ENCODE data around the gene RUSF1. TPM values are rescaled to one million over a fixed set of nuclear protein-coding genes. Genes with fewer than 3 reads are reported as not detected.
A peak's percentile ranks its signal among the peaks of the same experiment; 100 is the strongest.
"Not testable (repeated sequence)": the region's sequence is repeated elsewhere in the genome, so short reads cannot be mapped to it uniquely, and the experiment has no call there.

The RUSF1 gene
- total and polyA plus RNA-seq, 2 experiments from 2014 or later = 34.6 to 74.0 TPM

DNA sequence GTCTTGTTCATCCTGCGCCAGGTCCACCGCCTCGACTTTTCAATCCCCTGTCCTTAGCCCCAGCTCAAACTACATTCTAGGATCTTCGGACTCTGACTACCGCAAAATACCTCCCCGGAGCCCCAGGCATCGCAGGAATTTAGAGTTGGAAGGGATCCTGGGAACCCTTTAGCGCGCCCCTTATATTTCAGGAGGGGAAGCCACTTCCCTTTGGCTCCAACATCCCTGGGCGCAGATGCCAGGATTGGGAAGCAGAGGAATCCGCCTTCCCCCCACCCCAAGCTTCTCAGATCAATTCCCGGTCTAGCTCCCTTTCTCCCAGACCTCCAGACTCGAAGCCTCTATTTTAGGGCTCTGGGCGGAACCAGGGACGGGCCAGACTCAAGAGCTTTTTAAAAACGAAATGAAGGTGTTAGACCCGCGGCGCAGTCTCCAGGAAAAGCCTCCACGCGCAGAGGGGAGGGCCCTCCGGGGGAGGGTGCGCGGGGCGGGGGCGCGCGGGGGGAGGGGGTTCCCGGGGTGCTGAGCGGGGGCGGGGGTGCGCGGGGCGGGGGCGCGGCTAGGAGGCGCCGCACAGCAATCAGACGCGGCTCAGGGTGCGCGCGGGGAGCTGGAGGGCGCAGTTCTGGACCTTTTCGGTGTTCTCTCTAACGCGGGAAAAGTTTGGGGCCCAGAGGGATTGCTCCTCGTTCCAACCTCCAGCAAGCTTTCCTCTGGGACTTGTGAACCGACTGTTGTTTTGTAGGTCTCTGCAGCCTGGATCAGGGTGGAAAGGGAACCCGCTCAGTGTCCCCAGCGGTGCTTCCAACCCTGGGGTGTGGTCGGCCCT lies 21.1 kb upstream of the RUSF1 start:
- Histone ChIP-seq H3K9me3 (ENCODE audit: low read depth) (no peaks in the 10 kb centered on the region), H3K79me2 (ENCODE audit: insufficient read depth) (no peaks in the 10 kb centered on the region), H3K27me3 (replicated peaks; ENCODE audit: insufficient read depth) (peaks cover 25% of the 10 kb centered on the region), H3K9ac (no peak overlapping the region), H3F3A (ENCODE audit: insufficient read depth) (no peaks in the 10 kb centered on the region), H3K4me3 (peak overlapping the region; percentile 64), H2AFZ (peak overlapping the region; percentile 68), H4K20me1 (ENCODE audit: insufficient read depth) (no peaks in the 10 kb centered on the region), H3K36me3 (ENCODE audit: low read depth) (no peaks in the 10 kb centered on the region), H3K4me2 (ENCODE audit: unreplicated experiment) (peak overlapping the region; percentile 75), H3K27ac (no peak overlapping the region), H3K4me1 (ENCODE audit: insufficient read depth) (no peaks in the 10 kb centered on the region), H3K9me2 (ENCODE audit: insufficient read depth) (no peaks in the 10 kb centered on the region)
- in situ Hi-C loops (cut with MboI) = no loop called here
- WGBS, 2 experiments (ENCODE audit: low coverage in 1 of 2, low lambda C conversion rate in 2 of 2, missing lambda C conversion rate in 2 of 2) = 3 to 6% methylated on average over 24 to 43 of the region's 52 CpGs
- TF ChIP-seq EZH2 (IDR thresholded peaks at IDR 0.05; ENCODE audit: insufficient read depth, poor library complexity, severe bottlenecking) (no peak), EZH2phosphoT487 (IDR thresholded peaks at IDR 0.05; ENCODE audit: insufficient read depth, low read depth) (no peak)
- DNase-seq = peak; percentile 28

GRCh38 chr16:31528523-31529107 lies 20.4 kb upstream of the RUSF1 start:
- H3K9ac ChIP-seq = no peak overlapping the region
- no peaks in the 10 kb centered on the region for H4K20me1 ChIP-seq (ENCODE audit: insufficient read depth)
- peak overlapping the region; percentile 64 for H3K4me3 ChIP-seq
- no peaks in the 10 kb centered on the region for H3K36me3 ChIP-seq (ENCODE audit: low read depth)
- H2AFZ ChIP-seq = peak overlapping the region; percentile 68
- in situ Hi-C loops (cut with MboI) = no loop called here
- H3K4me2 ChIP-seq (ENCODE audit: unreplicated experiment) = peak overlapping the region; percentile 75
- H3K27ac ChIP-seq = no peak overlapping the region
- 24 to 27% methylated on average over 11 of the region's 11 CpGs for WGBS, 2 experiments (ENCODE audit: low coverage in 1 of 2, low lambda C conversion rate in 2 of 2, missing lambda C conversion rate in 2 of 2)
- no peak for DNase-seq
- no peaks in the 10 kb centered on the region for H3K79me2 ChIP-seq (ENCODE audit: insufficient read depth)
- H3K9me2 ChIP-seq (ENCODE audit: insufficient read depth) = no peaks in the 10 kb centered on the region
- no peak for TF ChIP-seq EZH2 (IDR thresholded peaks at IDR 0.05; ENCODE audit: insufficient read depth, poor library complexity, severe bottlenecking)
- no peak for TF ChIP-seq EZH2phosphoT487 (IDR thresholded peaks at IDR 0.05; ENCODE audit: insufficient read depth, low read depth)
- no peaks in the 10 kb centered on the region for H3K9me3 ChIP-seq (ENCODE audit: low read depth)
- H3F3A ChIP-seq (ENCODE audit: insufficient read depth) = no peaks in the 10 kb centered on the region
- H3K4me1 ChIP-seq (ENCODE audit: insufficient read depth) = no peaks in the 10 kb centered on the region
- peaks cover 25% of the 10 kb centered on the region for H3K27me3 ChIP-seq (replicated peaks; ENCODE audit: insufficient read depth)

DNA sequence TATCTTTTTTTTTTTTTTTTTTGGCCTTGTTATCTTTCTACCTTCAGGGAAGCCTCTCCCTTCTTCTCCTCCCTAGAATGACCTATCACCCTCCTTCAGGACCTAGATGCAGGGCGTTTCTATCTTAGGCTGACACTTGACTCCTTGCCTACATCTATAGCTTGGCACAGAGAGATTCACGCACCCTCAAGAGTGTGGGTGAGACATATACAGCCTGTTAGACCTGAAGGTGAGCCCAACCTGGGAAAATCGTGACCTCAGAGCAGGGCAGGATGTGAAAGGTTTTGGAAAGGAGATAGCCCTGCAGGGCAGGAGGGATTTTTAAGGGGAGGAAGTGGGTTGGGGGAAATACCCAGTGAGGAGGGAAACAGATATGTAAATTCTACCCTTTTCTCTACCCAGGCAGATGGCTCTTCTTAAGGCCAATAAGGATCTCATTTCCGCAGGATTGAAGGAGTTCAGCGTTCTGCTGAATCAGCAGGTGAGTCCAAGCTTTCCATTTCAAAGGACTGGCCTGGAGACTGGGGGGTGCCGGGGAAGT lies 19.6 kb upstream of the RUSF1 start, which contains the start of gene AHSP:
TSS of gene AHSP (plus strand) at position 167 of the 541 bp plus-strand sequence. CDS start at position 407, 240 bp downstream.
- Histone ChIP-seq H3K36me3 (ENCODE audit: low read depth) (no peaks in the 10 kb centered on the region), H4K20me1 (ENCODE audit: insufficient read depth) (no peaks in the 10 kb centered on the region), H3K4me2 (ENCODE audit: unreplicated experiment) (peak within 1 kb of the TSS; percentile 75), H3F3A (ENCODE audit: insufficient read depth) (no peaks in the 10 kb centered on the region), H3K27ac (no peak within 1 kb of the TSS), H2AFZ (peak within 1 kb of the TSS; percentile 68), H3K27me3 (replicated peaks; ENCODE audit: insufficient read depth) (peaks cover 25% of the 10 kb centered on the region), H3K9ac (no peak within 1 kb of the TSS), H3K4me3 (peak within 1 kb of the TSS; percentile 64; the same call in 1 of the 2 replicates), H3K4me1 (ENCODE audit: insufficient read depth) (no peaks in the 10 kb centered on the region), H3K79me2 (ENCODE audit: insufficient read depth) (no peaks in the 10 kb centered on the region), H3K9me3 (ENCODE audit: low read depth) (no peaks in the 10 kb centered on the region), H3K9me2 (ENCODE audit: insufficient read depth) (no peaks in the 10 kb centered on the region)
- WGBS, 2 experiments (ENCODE audit: low coverage in 1 of 2, low lambda C conversion rate in 2 of 2, missing lambda C conversion rate in 2 of 2) = 31 to 49% methylated on average over 6 of the region's 6 CpGs
- in situ Hi-C loops (cut with MboI) = no loop called here
- TF ChIP-seq EZH2phosphoT487 (IDR thresholded peaks at IDR 0.05; ENCODE audit: insufficient read depth, low read depth) (no peak), EZH2 (IDR thresholded peaks at IDR 0.05; ENCODE audit: insufficient read depth, poor library complexity, severe bottlenecking) (no peak)
- no peak for DNase-seq

DNA sequence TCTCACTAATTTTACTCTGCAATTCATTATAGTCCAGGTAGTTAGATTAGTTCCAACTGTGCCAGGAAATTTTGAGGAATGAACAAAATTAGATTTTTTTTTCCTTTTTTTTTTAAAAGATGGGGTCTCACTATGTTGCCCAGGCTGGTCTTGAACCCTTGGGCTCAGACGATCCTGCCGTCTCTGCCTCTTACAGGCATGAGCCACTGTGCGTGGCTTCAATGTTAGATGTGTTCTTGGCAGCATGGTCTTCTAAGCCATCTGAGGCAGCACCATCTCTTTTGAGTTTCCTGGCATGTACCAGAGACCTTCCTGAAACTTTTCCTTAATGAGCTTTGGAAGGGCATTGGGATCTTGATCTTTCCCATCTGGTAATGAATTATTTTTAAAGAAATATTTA lies 16.9 kb upstream of the RUSF1 start:
- Histone ChIP-seq H3F3A (ENCODE audit: insufficient read depth) (no peaks in the 10 kb centered on the region), H3K27ac (no peak overlapping the region), H3K9me2 (ENCODE audit: insufficient read depth) (no peaks in the 10 kb centered on the region), H3K79me2 (ENCODE audit: insufficient read depth) (no peaks in the 10 kb centered on the region), H3K4me2 (ENCODE audit: unreplicated experiment) (no peak overlapping the region), H3K9ac (no peak overlapping the region), H3K27me3 (replicated peaks; ENCODE audit: insufficient read depth) (peaks cover 13% of the 10 kb centered on the region), H2AFZ (no peak overlapping the region), H3K9me3 (ENCODE audit: low read depth) (no peaks in the 10 kb centered on the region), H3K4me3 (no peak overlapping the region), H3K4me1 (ENCODE audit: insufficient read depth) (no peaks in the 10 kb centered on the region), H3K36me3 (ENCODE audit: low read depth) (no peaks in the 10 kb centered on the region), H4K20me1 (ENCODE audit: insufficient read depth) (no peaks in the 10 kb centered on the region)
- DNase-seq = no peak
- 39 to 49% methylated on average over 3 of the region's 3 CpGs for WGBS, 2 experiments (ENCODE audit: low coverage in 1 of 2, low lambda C conversion rate in 2 of 2, missing lambda C conversion rate in 2 of 2)
- TF ChIP-seq EZH2phosphoT487 (IDR thresholded peaks at IDR 0.05; ENCODE audit: insufficient read depth, low read depth) (no peak), EZH2 (IDR thresholded peaks at IDR 0.05; ENCODE audit: insufficient read depth, poor library complexity, severe bottlenecking) (no peak)
- in situ Hi-C loops (cut with MboI) = no loop called here

GRCh38 chr16:31523768-31524167 lies 15.6 kb upstream of the RUSF1 start:
- H3K9ac ChIP-seq; H3K9me3 ChIP-seq (ENCODE audit: low read depth); H3K27me3 ChIP-seq (replicated peaks; ENCODE audit: insufficient read depth); H2AFZ ChIP-seq; in situ Hi-C loops (cut with MboI); H3K79me2 ChIP-seq (ENCODE audit: insufficient read depth); H3F3A ChIP-seq (ENCODE audit: insufficient read depth); H3K9me2 ChIP-seq (ENCODE audit: insufficient read depth); DNase-seq; H3K27ac ChIP-seq; H3K4me3 ChIP-seq; H3K4me2 ChIP-seq (ENCODE audit: unreplicated experiment); H4K20me1 ChIP-seq (ENCODE audit: insufficient read depth); H3K36me3 ChIP-seq (ENCODE audit: low read depth); H3K4me1 ChIP-seq (ENCODE audit: insufficient read depth): not testable (repeated sequence)
- 37 to 47% methylated on average over 3 to 5 of the region's 6 CpGs for WGBS, 2 experiments (ENCODE audit: low coverage in 1 of 2, low lambda C conversion rate in 2 of 2, missing lambda C conversion rate in 2 of 2)
